ENCODE data around the gene ACTR2. TPM values are rescaled to one million over a fixed set of nuclear protein-coding genes. Genes with fewer than 3 reads are reported as not detected.

The ACTR2 gene
- total and polyA plus RNA-seq, 9 of the 15 experiments (the other 6 are each of a cell fraction or from before 2014, with no cell fraction given): 47.3 to 239 (median 108) TPM

- TF ChIP-seq, protein P1, sequence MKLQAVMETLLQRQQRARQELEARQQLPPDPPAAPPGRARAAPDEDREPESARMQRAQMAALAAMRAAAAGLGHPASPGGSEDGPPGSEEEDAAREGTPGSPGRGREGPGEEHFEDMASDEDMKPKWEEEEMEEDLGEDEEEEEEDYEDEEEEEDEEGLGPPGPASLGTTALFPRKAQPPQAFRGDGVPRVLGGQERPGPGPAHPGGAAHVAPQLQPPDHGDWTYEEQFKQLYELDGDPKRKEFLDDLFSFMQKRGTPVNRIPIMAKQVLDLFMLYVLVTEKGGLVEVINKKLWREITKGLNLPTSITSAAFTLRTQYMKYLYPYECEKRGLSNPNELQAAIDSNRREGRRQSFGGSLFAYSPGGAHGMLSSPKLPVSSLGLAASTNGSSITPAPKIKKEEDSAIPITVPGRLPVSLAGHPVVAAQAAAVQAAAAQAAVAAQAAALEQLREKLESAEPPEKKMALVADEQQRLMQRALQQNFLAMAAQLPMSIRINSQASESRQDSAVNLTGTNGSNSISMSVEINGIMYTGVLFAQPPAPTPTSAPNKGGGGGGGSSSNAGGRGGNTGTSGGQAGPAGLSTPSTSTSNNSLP (IDR thresholded peaks at IDR 0.05; ENCODE audit: borderline replicate concordance, low read depth, low read length): no peak
- TF ChIP-seq ZNF507 (tag; conservative IDR thresholded peaks at IDR 0.05) (no peak), RBM34 (IDR thresholded peaks at IDR 0.05; ENCODE audit: borderline replicate concordance, insufficient read depth, low read length) (no peak)
Measured at GRCh38 chr2:65277118-65277517, 49.5 kb downstream of the ACTR2 start (continued).

DNA sequence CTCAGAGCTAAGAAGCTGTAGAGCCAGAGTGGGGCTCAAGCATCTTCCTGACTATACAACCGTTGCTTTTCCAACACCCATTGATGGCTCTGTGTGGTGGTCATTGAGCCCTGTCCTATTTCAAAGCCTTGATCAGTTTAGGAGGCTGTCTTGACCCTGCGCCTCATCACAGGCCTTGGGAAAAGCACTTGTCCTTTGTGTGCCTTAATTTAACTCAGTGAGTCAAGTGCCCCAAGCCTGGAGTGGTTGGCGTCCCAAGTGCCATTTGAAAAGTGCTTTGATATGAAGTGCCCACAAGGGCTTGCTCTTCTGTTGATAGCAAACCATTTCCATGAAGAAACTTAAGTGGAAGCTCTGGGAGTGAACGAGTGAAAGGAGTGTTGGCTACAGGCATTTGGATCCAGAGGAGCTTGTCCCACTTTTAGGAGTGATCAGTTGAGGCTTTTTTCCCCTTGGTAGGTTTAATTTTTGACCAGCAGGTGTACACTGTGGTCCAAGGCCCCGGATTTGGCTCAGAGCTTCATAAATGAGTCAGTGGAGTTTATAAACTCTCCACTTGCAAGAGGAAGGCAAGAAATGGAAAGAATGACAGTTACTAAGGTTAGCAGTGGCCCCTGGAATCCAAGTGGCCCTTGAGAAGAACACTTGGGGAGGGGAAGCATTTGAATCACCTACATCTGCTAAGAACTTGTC, 50.3 kb downstream of the ACTR2 start:
- intact Hi-C loops (cut with micrococcal nuclease): loop anchor here (5.0 kb wide), 3 partner anchors 89 to 289 kb away; no protein-coding TSS in a partner anchor
- H3K4me2 ChIP-seq (ENCODE audit: insufficient read depth, low read length): 0 out of 2 replicates have a peak overlapping the region, but pooled peaks have one; percentile 7
- H3K4me3 ChIP-seq: no peak overlapping the region
- H2AFZ ChIP-seq (ENCODE audit: low read depth, low read length): peak overlapping the region; percentile 29; the same call in 1 of the 2 replicates
- no peaks in the 10 kb centered on the region for H3K9me3 ChIP-seq (replicated peaks; ENCODE audit: control insufficient read depth, insufficient read depth, low read depth, low read length)
- no peaks in the 10 kb centered on the region for H4K20me1 ChIP-seq (replicated peaks; ENCODE audit: control insufficient read depth, insufficient read depth, low read length)
- no TSS peak for BruUV-seq (replicated peaks)
- peaks cover 4 to 17% of the 10 kb centered on the region in 2 experiments; a peak in 4 of 5 replicates for H3K4me1 ChIP-seq (replicated peaks in 1 of 2; ENCODE audit: control insufficient read depth in 2 of 2, insufficient read depth in 2 of 2, low read length in 2 of 2)
- H3K27me3 ChIP-seq (ENCODE audit: control insufficient read depth in 2 of 2, insufficient read depth in 2 of 2, low read length in 2 of 2): no peaks in the 10 kb centered on the region
- 57% methylated on average over 5 of the region's 5 CpGs for WGBS (ENCODE audit: insufficient coverage, low coverage, missing lambda C conversion rate)
- no peak for DNase-seq (ENCODE audit: extremely low read depth in 1 of 4, low spot score in 3 of 4)
- CTCF ChIA-PET (ENCODE audit: low intra/inter-chr PET ratio): no interaction called here
- POLR2A ChIA-PET: interaction anchor here (0.5 to 2.7 kb wide), 7 partner anchors 8 to 143 kb away, joined by 3 to 16 read pairs (median 3); no protein-coding TSS in a partner anchor
- no peak overlapping the region for H3K9ac ChIP-seq (ENCODE audit: insufficient read depth in 1 of 2, low read depth in 2 of 2, low read length in 2 of 2)
- H3K27ac ChIP-seq (ENCODE audit: extremely low read depth, low read depth, low read length): no peak overlapping the region
- H3K9me1 ChIP-seq (ENCODE audit: control insufficient read depth, insufficient read depth, low read length): no peaks in the 10 kb centered on the region
- ATAC-seq: peak; percentile 27
- FAIRE-seq: no peak
- TF ChIP-seq JUN (IDR thresholded peaks at IDR 0.05; ENCODE audit: borderline replicate concordance, low read depth, low read length): no peak
- 0 out of 2 replicates have a peak, but pooled peaks have one; percentile 5 for TF ChIP-seq JUN (CRISPR knock-in tag; IDR thresholded peaks at IDR 0.05; ENCODE audit: borderline replicate concordance)
- no peak for TF ChIP-seq CBX1 (IDR thresholded peaks at IDR 0.05; ENCODE audit: low read depth)
- peaks cover 4% of the 10 kb centered on the region; the same call in 2 of the 3 replicates for H3K36me3 ChIP-seq (ENCODE audit: control insufficient read depth, insufficient read depth, low read length)
- H3K79me2 ChIP-seq (ENCODE audit: control insufficient read depth, insufficient read depth, low read length): no peaks in the 10 kb centered on the region
- in situ Hi-C loops (cut with MboI): no loop called here

Measured in K562 (cell line).